Measurements from ENCODE around the gene GALT.
"Not testable (repeated sequence)": the region's sequence is repeated elsewhere in the genome, so short reads cannot be mapped to it uniquely, and the experiment has no call there.

Gene GALT

DNA sequence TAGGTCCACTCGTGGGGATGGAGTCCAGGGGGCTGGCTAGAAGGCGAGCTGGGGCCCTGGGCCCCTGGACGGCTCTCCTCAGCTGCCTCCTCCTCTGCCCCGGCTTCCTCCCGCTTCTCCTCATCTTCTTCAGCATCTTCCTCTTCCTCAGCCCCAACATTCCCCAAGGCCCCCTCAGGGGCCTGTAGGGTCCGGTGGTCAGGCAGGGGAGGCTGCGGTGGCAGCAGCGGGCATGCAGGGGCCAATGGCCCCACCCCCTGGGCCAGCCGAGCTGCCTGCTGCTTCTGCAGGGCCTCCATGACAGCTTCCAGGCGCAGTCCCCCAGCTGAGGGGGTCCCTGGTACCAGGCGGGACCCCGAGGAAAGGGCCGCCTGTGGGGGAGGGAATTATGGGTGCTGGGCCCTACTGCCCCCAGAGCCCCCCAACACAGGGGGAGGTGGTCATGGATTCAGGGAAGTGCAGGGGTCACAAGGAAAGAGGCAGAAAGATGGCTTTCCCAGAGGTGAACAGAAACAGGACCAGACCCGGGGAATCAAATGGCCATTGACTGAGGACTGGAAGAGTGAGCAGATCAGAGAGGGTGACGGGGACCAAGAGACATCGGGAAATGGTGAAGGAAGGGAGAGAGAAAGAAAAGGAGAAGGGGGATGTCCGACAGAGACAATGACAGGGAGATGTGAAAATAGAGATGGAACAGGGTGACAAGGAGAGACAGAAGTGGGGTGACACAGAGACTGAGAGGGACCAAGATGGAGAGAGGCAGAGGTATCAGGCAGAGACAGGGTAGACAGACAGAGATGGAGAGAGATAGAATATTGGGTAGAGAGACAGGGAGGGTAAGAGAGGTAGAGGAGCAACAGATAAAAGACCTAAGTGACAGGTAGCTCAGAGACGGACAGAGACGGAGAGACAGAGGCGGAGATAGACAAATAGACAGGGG lies 18.5 kb upstream of the GALT start:
- no peak for DNase-seq

DNA sequence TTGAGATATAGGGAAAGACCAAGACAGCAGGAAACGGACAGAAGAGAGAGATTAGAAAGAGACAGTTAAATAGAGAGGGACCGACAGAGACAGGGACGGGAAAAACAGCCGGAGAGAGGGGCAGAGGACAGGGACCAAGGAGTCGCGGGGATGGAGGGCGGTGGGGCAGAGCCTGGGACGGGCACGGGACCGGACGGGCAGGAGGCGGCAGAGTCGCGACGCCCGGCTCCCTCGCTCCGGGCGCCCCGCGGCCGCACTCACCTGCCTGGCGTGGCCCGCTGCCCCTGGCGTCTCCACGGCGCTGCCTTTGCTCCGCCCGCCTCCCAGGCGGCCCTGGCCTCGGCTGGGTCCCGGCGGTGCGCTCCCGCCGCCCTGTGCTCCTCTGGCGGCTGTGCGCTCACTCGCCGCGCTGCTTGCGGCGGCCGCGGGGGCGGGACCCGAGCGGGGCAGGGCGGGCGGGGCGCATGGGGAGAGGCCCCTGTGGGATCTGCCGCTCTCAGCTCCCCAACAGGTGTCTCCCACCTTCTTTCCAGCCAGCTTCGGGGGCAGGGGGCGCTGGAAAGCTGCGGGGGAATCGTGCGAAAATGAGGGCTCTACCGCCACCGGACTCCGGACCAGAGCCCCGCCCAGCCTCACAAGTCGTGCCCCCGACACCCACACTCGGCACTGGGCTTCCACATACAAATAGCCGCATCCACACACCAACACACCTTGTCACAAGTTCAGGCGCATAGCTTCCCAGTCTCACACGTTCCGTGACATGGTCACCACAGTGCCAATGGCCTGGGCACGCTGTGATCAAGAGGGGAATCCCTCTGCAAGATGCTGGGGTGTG lies 17.6 kb upstream of the GALT start, which contains the start of gene ARID3C:
ARID3C (minus strand) TSS at position 411 of the 835 bp plus-strand sequence. CDS start 1,052 bp downstream, outside the sequence.
- peak; percentile 40 for DNase-seq

DNA sequence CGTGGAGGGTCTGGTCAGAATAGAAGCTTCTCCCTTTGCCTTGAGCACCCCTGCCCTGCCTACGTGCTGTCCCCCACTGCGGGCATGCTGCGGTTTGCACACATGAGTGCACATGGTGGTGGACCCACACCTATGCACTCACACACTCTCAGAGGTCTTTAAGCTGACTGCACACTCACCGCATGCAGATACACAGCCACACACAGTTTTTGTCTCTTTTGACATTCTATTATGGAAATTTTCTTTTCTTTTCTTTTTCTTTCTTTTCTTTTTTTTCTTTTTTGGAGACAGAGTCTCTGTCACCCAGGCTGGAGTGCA lies 17.0 kb upstream of the GALT start:
- no peak for DNase-seq

DNA sequence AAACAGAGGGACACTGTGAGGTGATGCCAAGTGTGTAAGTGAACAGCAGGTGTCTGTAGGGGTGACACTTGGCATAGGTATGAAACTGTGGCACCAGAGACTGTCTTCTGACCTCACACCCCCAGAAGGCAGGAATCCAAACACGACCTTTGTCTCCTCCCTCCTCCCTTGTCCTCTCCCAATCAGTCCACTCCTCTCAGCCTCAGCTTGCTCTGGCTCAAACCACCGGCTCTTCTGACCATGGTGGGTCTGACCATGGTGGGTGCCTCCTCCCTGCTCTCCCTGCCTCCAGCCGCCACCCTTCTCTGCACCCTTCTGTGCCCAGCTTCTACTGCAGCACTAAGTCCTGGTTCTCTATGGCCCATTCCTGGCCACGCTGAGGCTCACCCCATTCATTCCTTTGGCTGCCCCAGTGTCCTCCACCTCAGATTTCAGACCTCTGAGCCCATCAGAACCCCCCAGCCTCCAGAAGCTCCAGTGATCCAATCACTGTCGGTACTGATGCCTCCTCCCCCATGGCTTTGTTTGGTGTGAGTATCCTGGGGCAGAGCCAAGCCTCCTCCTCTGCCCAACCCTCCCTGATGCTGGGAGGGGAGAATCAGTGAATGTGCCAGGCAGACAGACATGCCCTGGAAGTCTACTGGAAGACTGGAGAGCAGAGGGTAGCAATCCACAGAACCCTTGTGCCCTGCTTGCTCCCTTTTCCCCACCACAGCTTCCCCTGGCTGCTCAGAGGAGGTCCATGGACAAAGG lies 15.9 kb upstream of the GALT start:
- no peak for DNase-seq

DNA sequence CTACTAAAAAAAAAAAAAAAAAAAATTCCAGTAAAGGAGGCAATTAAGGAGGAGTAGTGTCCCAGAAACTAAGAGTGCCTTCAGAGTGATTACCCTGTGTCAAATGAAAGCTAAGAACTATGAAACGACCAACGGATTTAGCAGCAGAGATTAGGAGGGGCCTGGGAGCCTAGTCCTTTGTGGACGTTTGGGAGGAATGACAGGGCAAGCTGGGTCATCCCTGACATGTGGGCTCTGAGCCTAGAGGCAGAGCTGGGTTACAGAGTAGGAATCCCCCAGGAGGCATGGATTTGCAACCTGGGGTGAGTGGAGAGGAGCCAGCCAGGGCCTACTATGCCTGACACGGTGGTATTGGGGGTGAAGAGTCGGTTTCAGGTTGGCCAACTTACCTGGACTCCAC lies 13.3 kb upstream of the GALT start:
- no peak for DNase-seq

DNA sequence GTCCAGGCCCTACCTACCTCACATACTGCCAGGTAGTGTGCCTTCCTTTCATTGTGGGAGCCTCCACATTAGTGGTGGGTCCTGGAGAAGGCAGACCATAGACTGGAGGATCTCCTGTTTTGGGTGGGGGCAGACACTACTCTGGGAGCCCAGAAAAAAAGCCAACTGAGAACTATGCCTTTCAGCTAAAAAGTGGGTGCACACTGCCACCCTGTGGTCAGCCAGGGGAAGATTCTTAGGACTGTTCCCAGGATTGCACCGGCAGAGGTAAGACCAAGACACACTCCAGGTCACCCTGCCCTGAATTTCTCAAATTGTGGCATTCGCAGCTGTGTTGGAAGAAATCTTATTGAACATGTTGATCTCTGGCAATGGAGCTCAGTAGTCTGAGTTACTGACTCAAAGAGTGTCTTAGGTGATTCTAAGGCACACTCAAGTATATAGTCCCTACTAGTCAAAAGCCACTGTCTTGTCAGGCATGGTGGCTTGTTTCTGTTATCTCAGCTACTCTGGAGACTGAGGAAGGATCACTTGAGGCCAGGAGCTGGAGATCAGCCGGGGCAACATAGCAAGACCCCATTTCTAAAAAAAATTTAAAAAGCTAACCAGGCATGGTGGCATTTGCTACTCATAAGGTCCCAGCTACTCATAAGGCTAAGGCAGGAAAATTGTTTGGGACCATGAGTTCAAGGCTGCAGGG lies 12.5 kb upstream of the GALT start:
- peak; percentile 49 for DNase-seq

DNA sequence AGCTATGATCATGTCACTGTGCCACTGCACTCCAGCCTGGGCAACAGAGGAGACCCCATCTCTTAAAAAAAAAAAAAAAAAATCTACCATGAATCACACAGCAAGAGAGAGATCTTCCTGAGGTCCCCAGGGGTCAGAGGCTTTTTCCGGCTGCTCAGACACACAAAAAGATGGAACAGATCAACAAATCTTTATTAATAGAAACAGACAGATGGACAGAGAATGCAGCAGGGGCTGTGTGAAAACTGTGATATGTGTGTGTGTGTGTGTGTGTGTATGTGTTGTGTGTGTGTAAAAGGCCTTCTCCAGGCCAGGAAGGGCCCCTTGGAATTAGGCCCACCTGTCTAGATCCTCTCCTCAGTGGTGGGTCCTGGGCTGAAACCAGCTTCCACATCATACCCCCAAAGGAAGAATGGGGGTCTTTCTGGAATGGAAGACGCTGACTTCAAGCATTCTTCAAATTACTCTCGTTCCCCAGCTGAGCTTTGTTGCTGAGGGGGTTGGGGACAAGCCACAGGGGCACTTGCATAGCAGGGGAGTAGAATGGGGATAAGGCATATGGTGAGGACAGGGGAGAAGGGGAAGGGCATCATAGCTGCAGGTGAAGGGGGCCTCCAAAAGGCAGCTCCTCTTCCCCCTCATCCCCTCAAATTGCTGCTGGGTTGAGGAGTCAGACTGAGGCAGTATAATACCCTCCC lies 11.8 kb upstream of the GALT start:
- DNase-seq: no peak

DNA sequence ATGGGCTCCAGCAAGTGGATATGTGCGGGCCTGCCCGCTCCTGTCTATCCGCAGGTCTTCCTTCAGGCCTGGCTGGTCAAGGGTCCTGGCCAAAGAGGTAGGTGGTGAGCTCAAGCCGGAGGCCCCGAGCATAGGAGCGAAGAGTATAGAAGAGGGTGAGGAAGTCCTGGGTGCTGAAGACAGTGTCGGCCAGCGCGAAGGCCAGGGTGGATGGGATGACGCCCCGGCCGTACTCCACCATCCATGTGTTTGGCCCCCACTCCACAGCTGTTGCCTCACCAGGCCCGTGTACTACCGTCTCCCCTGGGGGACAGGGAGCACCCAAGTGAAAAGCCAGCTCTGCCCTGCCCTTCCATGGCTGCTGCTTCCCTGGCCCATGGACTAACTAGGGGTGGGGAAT lies 10.9 kb upstream of the GALT start:
- DNase-seq: no peak

DNA sequence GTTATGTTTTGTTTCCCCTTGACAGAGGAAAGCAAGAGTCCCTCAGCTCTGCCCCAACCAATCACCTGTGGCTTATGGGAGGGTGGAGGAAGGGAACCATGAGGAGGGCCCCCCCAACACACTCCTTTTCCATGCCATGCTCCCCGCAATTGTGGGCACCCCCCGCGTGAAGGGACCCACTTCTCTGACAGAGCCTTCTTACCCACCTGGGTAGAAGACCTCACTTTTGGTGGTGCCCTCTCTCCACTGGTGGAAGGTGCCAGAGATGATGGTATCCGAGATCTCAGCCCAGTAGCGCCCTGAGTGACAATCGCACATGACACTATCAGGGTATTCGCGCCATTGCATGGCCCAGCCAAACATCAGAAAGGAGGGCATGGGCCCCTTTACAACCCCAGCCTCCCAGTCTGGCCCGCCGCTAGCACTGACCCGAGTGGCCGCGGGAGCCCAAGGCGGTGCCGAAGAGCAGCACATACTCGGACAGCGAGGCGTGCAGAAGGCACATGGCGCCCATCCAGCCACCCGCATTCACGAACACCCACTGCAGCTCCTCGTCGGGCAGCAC lies 9.6 kb upstream of the GALT start:
- no peak for DNase-seq

DNA sequence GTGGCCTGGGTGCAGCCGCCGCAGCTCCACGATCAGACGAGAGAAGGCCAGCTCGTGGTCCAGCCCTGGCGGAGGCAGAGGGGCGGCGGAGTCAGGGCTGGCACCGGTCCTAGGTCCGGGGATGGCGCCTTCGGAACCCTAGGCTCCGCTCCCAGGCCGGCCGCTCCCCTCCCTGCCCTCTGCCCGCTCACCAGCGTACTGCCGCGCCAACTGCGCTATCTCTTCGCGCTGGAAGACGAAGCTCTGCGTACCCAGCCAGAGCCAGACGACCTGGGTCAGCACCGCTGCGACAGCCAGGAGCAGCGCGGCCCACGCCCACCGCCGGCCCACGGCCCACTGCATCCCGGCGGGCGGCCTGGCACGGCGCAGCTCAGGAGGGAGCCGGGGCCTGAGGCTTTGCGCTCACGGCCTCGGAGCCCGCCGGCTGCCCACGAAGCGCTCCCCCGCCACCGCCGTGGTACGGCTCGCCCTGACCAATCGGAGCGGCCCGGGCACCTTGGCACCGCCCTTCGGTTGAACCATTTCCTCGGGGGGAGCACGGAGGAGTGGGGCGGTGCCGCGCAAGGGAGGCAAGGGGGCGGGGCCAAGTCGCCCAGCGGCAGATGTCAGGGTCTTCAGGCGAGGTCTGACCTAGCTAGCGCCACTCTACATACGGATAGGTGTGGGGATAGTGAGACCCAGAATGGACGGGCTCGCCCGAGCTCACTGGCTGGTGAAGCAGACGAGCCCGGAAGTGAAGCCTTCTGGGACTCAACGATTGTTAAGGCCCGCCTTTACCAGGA lies 8.9 kb upstream of the GALT start, which contains the start of gene SIGMAR1:
SIGMAR1 (minus strand) TSS at position 432 of the 782 bp plus-strand sequence; CDS start at position 342, 90 bp downstream.
- peak; percentile 93 for DNase-seq

DNA sequence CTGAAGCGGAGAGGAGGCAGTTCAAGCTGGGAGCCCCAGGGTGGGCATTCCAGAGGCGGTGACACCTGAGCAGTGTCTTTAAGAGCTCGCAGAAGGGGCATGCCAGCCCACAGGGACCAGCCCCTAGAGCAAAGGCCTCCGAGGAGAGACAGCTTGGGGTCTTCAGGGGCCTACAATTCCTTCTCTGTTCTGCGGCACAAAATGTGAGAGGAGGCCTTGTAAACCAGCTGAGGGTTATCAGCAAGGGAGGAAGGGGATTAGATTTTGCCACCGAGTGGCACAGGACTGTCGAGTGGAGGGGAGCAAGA lies 8.4 kb upstream of the GALT start:
- no peak for DNase-seq

DNA sequence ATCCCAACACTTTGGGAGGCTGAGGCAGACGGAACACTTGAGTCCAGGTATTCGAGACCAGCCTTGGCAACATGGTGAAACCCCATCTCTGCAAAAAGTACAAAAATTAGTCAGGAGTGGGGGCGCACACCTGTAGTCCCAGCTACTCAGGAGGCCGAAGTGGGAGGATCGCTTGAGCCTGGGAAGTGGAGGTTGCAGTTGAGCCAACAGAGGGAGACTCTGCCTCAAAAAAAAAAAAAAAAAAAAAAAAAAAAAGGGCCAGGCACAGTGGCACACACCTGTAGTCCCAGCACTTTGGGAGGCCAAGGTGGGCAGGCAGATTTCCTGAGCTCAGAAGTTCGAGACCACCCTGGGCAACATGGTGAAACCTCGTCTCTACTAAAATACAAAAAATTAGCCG lies 7.2 kb upstream of the GALT start:
- DNase-seq: not testable (repeated sequence)

DNA sequence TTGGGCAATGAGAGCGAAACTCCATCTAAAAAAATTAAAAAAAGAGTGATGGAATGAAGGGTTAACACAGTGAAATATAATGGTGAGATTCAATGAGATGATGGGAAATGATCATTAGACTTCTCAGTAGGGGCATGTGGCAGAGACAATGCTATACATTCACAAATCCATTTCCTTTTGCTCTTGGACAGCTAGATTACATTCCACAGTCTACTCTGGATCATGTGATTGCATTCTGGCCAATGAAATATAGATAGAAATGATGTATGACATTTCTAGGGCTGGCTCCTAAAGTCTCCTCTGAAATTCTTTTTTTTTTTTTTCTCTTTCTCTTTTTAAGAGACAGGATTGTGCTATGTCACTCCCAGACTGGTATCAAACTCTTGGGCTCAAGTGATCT lies 3.8 kb upstream of the GALT start:
- DNase-seq: no peak

DNA sequence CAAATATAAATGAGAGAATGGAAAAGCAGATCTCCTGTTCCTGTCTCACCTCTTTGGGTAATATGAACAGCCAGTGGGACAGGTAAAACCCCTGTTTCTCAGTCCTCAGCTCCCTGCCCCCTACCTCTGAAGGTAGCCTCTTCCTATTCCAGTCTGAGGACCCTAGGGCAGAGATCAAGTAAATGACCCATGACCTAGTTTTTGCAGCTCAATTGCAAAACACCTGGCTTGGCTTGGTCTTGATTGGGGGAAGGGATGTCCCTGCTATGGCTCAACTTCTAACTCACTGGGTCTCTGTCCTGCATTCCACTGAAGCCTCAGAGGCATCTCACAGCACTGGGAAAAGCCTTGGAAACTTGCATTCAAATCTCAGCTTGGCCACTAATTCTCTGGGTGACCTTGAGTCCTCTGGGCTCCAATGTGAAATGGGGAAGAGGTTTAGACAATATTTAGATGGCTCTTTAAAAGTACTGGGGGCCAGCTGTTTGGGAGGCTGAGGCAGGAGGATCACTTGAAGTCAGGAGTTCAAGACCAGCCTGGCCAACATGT lies 1.6 kb upstream of the GALT start:
- no peak for DNase-seq

DNA sequence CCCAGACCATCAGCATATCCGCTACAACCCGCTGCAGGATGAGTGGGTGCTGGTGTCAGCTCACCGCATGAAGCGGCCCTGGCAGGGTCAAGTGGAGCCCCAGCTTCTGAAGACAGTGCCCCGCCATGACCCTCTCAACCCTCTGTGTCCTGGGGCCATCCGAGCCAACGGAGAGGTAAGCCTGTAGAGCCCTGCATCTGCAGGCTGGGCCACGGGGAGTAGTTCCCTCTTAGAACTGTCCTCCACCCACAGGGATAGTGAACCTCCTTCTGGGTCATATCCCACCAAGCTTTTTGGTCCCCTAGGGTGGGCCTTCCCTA lies 569 bp downstream of the GALT start:
- DNase-seq: no peak

DNA sequence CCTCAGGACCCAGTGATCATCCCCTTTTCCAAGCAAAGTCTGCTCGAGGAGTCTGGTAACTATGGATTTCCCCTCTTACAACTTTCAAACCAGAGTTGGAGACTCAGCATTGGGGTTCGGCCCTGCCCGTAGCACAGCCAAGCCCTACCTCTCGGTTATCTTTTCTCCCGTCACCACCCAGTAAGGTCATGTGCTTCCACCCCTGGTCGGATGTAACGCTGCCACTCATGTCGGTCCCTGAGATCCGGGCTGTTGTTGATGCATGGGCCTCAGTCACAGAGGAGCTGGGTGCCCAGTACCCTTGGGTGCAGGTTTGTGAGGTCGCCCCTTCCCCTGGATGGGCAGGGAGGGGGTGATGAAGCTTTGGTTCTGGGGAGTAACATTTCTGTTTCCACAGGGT lies 1.2 kb downstream of the GALT start:
- no peak for DNase-seq

DNA sequence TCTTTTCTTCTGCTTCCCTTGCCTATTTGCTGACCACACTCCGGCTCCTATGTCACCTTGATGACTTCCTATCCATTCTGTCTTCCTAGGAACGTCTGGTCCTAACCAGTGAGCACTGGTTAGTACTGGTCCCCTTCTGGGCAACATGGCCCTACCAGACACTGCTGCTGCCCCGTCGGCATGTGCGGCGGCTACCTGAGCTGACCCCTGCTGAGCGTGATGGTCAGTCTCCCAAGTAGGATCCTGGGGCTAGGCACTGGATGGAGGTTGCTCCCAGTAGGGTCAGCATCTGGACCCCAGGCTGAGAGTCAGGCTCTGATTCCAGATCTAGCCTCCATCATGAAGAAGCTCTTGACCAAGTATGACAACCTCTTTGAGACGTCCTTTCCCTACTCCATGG lies 2.2 kb downstream of the GALT start:
- DNase-seq: no peak

DNA sequence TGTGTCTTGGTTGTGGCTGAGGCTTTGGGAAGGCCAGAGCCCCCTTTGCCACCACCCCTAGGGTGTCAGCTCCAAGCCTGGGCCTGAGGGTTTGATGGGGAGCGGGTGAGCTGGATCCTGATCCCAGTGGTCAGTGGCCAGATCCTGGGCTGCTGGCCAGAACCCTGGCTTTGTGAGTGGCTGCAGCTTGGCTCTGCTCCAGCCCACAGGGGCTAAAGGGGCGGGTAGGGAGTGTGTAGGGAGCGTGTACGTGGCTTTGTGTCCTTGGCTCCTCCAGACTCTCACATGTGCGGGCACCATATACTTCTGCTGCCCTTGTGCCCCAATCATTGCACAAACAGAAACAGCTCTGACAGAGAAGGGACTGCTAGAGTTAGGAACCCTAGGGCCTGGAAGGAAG lies 4.3 kb downstream of the GALT start:
- no peak for DNase-seq

DNA sequence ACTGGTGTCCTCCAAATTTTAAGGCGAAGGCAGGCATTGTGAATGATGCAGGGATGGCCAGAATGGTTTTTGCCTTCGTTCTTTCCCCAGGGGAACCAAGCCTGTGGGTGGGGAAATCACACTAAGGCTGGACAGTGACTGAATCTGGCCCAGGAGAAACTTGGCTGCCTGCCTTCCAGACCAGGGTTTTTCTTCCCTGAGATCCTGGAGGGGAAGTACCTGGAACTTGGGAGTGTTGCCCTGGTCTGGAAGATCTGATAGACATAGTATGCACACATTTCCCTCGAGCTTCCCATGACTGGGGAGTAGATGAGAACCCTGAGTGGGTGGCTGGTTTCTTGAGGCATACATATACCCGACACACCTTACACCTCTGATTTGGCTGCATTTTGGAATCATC lies 4.8 kb downstream of the GALT start:
- DNase-seq: no peak

DNA sequence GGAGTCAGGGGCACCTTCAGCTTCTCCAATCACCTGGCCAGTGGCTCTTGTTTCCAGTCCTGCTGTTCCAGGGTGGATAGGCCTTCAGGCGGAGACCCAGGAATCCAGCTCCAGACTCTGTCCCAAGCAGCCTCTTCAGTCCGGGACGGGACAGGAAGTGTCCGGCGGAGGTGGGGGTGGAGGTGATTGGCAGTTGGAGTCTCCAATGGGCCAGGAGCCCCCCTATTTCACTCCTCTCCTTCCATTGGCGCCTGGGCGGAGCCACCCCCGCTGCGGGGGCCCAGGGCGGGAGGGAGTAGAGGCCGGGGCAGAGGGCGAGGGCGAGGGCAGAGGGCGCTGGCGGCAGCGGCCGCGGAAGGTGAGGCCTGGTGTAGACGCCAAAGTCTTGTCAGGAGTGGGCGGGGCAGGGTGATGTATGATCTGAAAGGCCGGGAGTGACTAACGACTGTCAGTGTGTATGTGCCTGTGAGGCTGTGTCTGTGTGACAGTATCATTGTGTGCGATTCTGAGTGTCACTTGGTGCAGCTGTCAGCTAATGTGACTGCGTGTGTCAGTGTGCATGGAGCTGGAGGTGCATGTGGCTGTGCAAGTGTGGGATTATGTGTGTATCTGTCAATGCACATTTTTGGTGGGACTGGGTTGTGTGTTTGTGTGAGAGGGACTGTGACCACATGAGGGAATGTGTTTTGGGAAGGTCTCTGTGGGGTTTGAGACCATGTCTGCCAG lies 5.6 kb downstream of the GALT start, which contains the start of gene IL11RA:
IL11RA (plus strand) TSS at position 310 of the 726 bp plus-strand sequence. CDS start 3,033 bp downstream, outside the sequence.
- no peak for DNase-seq

Measured in NCI-H345 (cell line).